Stomach (tissue), 9 donors: Measurements from ENCODE around the gene DENND4C. TPM values are rescaled to one million over a fixed set of nuclear protein-coding genes. Genes with fewer than 3 reads are reported as not detected.

Experiments
- DNase-seq, 2 donors: peaks; one replicate each; pipeline versions ENCODE4 v3.0.0 to v3.0.0-alpha.2; 2013 to 2019
- H3K27ac ChIP-seq, 5 donors: fragments of 200-600 bp in 4 of 5; sonication (generic) in 4 of 5; one replicate each; pipeline ENCODE4 v1.5.1; 2013 to 2019; ENCODE audit warnings: mild to moderate bottlenecking in 1 of 5, moderate library complexity in 1 of 5
- H3K27me3 ChIP-seq, 3 donors: fragments of 200-600 bp; sonication (generic); one replicate each; pipeline ENCODE4 v1.5.1; 2017 to 2019; ENCODE audit warnings: mixed run types in 1 of 3
- H3K36me3 ChIP-seq, 4 donors: fragments of 200-600 bp; sonication (generic); 1 replicate in 3 of 4; 2 replicates in 1 of 4; pipeline ENCODE4 v1.5.1; 2016 to 2019
- H3K4me1 ChIP-seq, 4 donors: fragments of 200-600 bp; sonication (generic); one replicate each; pipeline ENCODE4 v1.5.1; 2016 to 2019
- H3K4me3 ChIP-seq, 4 donors: fragments of 200-600 bp; sonication (generic) in 3 of 4; one replicate each; pipeline ENCODE4 v1.5.1; 2016 to 2019; ENCODE audit warnings: mild to moderate bottlenecking in 1 of 4
- H3K9me3 ChIP-seq, 4 donors: fragments of 200-600 bp; sonication (generic); one replicate each; pipeline ENCODE4 v1.5.1; 2016 to 2019
- EP300 ChIP-seq: sonication (generic); formaldehyde crosslinking; IDR thresholded peaks from one replicate; pipeline ENCODE4 v1.6.1; 2017; ENCODE audit warnings: antibody characterized with exemption
- POLR2A ChIP-seq, 4 donors: fragments of 450-650 bp; IDR thresholded peaks; one replicate each; pipeline ENCODE4 v1.6.1; 2016; ENCODE audit warnings: antibody characterized with exemption in 4 of 4, control low read depth in 2 of 4, mild to moderate bottlenecking in 1 of 4, moderate library complexity in 1 of 4
- POLR2AphosphoS5 ChIP-seq, 3 donors: sonication (generic); formaldehyde crosslinking; IDR thresholded peaks; one replicate each; pipeline ENCODE4 v1.6.1; 2016; ENCODE audit warnings: antibody characterized with exemption in 3 of 3
- WGBS, 5 donors: extraction: QIAGEN DNeasy Blood & Tissue Kit in 3 of 5; methylation state at CpG; one replicate each; pipeline versions ENCODE4 v1.1.5 to v1.1.7; 2013 to 2018; 5-methylcytosine and 5-hydroxymethylcytosine counted together
- intact Hi-C: fragments of 100-400 bp; cut with DNase I; formaldehyde crosslinking; loops from one replicate; pipeline ENCODE4 v1.15.1; 2023; ENCODE audit warnings: low total_unique reads
- polyA plus RNA-seq, 3 donors: library from polyadenylated mRNA; stranded (reverse); fragments of 200-250 nt; gene quantifications; one replicate each; pipeline ENCODE4 v1.2.3, GENCODE V29; 2013
- total RNA-seq, 5 donors: library from RNA; depleted of rRNA; stranded (reverse); fragments of >200 nt; gene quantifications; one replicate each; pipeline versions ENCODE4 v1.1.0 to v1.2.3, GENCODE V29; 2014 to 2016
- TF ChIP-seq, protein P1 (sequence below), 7 experiments: fragments of 450-650 bp in 4 of 7; fragments of 200-600 bp in 3 of 7; sonication (generic) in 3 of 7; IDR thresholded peaks; one replicate each; pipeline ENCODE4 v1.5.1; 2016 to 2019; ENCODE audit warnings: antibody characterized with exemption in 7 of 7, control low read depth in 2 of 7, mild to moderate bottlenecking in 1 of 7
- donor health status: healthy with polysubstance abuse.
- donor health status: Bipolar disorder and iron deficiency.
- donor health status: healthy.

Gene DENND4C
- total and polyA plus RNA-seq, 8 donors: 6.3 to 226 (median 47.6) TPM

GRCh38 chr9:19200229-19200628, 30.3 kb upstream of the DENND4C start:
- Histone ChIP-seq H3K27me3 (no peaks in the 10 kb centered on the region), H3K27ac (peak overlapping the region in 2 of 5 donors; percentile 42 to 46), H3K9me3 (no peaks in the 10 kb centered on the region)

DNA sequence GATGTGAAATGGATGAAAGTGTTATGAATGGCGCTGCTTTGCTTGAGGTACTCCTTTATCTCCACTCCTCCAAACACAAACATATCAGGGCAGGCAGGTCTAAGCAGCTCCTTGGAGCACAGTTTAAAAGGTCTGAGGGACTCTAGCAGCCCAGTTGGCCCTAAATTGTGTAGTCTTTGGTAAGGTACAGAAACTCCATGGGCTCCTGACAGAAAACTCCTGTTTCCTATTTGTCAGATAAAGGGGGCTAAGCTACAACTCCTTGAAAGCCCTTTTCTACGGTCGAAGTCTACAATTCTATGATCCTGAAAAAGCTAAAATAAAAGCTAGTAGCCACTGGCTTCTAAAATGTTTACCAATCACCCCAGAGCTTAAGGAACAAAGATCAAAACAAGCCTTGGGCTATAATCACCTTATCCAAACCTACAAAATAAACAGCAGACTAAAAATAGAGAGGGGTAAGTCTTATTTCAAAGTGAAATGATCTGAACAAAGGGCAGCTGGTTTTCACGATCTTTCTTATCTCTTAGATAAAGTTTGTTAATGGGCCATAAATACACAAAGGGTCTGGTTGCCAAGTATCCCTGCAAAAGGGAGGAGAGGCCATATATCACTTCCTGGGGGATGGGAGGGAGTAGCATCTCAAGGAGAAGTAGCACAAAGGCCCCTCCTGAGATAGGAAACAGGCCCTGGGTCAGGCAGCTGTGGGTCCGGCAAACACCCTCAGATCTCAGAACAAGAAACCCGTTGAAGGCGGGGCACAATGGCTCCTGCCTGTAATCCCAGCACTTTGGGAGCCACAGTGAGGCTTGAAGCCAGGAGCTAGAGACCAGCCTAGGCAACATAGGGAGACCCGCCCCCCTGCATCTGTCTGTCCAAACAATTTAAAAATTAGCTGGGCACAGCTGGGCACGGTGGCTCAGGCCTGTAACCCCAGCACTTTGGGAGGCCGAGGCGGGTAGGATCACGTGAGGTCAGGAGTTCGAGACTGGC, 28.3 kb upstream of the DENND4C start:
- peak overlapping the region; percentile 63 to 88 (median 73) for H3K27ac ChIP-seq
- peak; percentile 69 to 82 for DNase-seq
- 35 to 56% (median 39%) methylated on average over 13 of the region's 13 CpGs for WGBS, 5 donors

More at GRCh38 chr9:19200229-19200628, 30.3 kb upstream of the DENND4C start:
- H3K4me1 ChIP-seq: peaks cover 5 to 37% (median 18%) of the 10 kb centered on the region in 4 donors
- peak in 1 of 2 donors; percentile 72 for DNase-seq
- TF ChIP-seq POLR2A (IDR thresholded peaks at IDR 0.05): no peak
- no peak for TF ChIP-seq EP300
- TF ChIP-seq, protein P1, sequence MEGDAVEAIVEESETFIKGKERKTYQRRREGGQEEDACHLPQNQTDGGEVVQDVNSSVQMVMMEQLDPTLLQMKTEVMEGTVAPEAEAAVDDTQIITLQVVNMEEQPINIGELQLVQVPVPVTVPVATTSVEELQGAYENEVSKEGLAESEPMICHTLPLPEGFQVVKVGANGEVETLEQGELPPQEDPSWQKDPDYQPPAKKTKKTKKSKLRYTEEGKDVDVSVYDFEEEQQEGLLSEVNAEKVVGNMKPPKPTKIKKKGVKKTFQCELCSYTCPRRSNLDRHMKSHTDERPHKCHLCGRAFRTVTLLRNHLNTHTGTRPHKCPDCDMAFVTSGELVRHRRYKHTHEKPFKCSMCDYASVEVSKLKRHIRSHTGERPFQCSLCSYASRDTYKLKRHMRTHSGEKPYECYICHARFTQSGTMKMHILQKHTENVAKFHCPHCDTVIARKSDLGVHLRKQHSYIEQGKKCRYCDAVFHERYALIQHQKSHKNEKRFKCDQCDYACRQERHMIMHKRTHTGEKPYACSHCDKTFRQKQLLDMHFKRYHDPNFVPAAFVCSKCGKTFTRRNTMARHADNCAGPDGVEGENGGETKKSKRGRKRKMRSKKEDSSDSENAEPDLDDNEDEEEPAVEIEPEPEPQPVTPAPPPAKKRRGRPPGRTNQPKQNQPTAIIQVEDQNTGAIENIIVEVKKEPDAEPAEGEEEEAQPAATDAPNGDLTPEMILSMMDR (IDR thresholded peaks at IDR 0.05): no peak
- TF ChIP-seq POLR2AphosphoS5 (IDR thresholded peaks at IDR 0.05): no peak
- intact Hi-C loops: no loop called here
- 39 to 51% (median 42%) methylated on average over 7 to 8 of the region's 8 CpGs for WGBS, 5 donors
- no peak overlapping the region for H3K4me3 ChIP-seq
- H3K36me3 ChIP-seq: no peaks in the 10 kb centered on the region

DNA sequence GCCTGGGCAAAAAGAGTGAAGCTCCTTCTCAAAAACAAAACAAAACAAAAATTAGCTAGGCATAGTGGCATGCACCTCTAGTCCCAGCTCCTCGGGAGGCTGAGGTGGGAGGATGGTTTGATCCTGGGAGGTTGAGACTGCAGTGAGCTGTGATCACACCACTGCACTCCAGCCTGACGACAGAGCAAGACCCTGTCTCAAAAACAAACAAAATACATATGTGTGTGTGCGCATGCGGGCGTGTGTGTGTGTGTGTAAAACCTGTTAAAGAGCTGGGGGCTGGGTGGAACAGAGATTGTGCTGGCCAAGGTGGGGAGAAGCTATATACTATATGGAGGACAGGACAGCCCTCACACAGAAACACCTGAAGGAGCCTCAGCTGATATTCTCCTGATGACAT, 27.4 kb upstream of the DENND4C start:
- TF ChIP-seq EP300 (no peak), POLR2AphosphoS5 (IDR thresholded peaks at IDR 0.05) (no peak), POLR2A (IDR thresholded peaks at IDR 0.05) (no peak)
- TF ChIP-seq, protein P1 (IDR thresholded peaks at IDR 0.05): no peak
- H3K27ac ChIP-seq: peak overlapping the region in 2 of 5 donors; percentile 72 to 76
- WGBS, 5 donors: 91 to 96% (median 92%) methylated on average over 5 of the region's 5 CpGs
- no peaks in the 10 kb centered on the region for H3K36me3 ChIP-seq
- no peaks in the 10 kb centered on the region for H3K27me3 ChIP-seq
- no peaks in the 10 kb centered on the region for H3K9me3 ChIP-seq
- peaks cover 5 to 37% (median 18%) of the 10 kb centered on the region in 4 donors for H3K4me1 ChIP-seq
- no peak for DNase-seq
- no peak overlapping the region for H3K4me3 ChIP-seq
- intact Hi-C loops: no loop called here

More for the DNA sequence above, 28.3 kb upstream of the DENND4C start:
- Histone ChIP-seq H3K36me3 (no peaks in the 10 kb centered on the region), H3K9me3 (no peaks in the 10 kb centered on the region), H3K4me1 (peaks cover 5 to 37% (median 18%) of the 10 kb centered on the region in 4 donors), H3K4me3 (no peak overlapping the region), H3K27me3 (no peaks in the 10 kb centered on the region)
- intact Hi-C loops: no loop called here
- TF ChIP-seq, protein P1 (IDR thresholded peaks at IDR 0.05): no peak
- TF ChIP-seq POLR2A (IDR thresholded peaks at IDR 0.05): no peak
- TF ChIP-seq EP300: no peak
- peak in 2 of 3 donors; percentile 48 to 60 for TF ChIP-seq POLR2AphosphoS5 (IDR thresholded peaks at IDR 0.05)

- intact Hi-C loops: no loop called here
- Histone ChIP-seq H3K9me3 (no peaks in the 10 kb centered on the region), H3K27ac (no peak overlapping the region), H3K27me3 (no peaks in the 10 kb centered on the region), H3K4me1 (peaks cover 0 to 14% (median 5%) of the 10 kb centered on the region in 4 donors), H3K4me3 (no peak overlapping the region), H3K36me3 (no peaks in the 10 kb centered on the region)
- WGBS, 5 donors: 37 to 52% (median 44%) methylated on average over 1 of the region's 1 CpG
- TF ChIP-seq, protein P1 (IDR thresholded peaks at IDR 0.05): no peak
- TF ChIP-seq POLR2AphosphoS5 (IDR thresholded peaks at IDR 0.05) (no peak), POLR2A (IDR thresholded peaks at IDR 0.05) (no peak), EP300 (no peak)
- DNase-seq: peak in 1 of 2 donors; percentile 22
Observed at GRCh38 chr9:19208653-19209052, 21.8 kb upstream of the DENND4C start.
